GM12801 (cell line): ENCODE data around the gene SSBP3.

Experiments
- TF ChIP-seq, protein P1 (sequence below): IDR thresholded peaks from one replicate; pipeline ENCODE4 v1.5.1; 2011; ENCODE audit warnings: control low read depth; ENCODE audit not compliant: insufficient read length; ENCODE audit errors: extremely low read depth

The SSBP3 gene

DNA sequence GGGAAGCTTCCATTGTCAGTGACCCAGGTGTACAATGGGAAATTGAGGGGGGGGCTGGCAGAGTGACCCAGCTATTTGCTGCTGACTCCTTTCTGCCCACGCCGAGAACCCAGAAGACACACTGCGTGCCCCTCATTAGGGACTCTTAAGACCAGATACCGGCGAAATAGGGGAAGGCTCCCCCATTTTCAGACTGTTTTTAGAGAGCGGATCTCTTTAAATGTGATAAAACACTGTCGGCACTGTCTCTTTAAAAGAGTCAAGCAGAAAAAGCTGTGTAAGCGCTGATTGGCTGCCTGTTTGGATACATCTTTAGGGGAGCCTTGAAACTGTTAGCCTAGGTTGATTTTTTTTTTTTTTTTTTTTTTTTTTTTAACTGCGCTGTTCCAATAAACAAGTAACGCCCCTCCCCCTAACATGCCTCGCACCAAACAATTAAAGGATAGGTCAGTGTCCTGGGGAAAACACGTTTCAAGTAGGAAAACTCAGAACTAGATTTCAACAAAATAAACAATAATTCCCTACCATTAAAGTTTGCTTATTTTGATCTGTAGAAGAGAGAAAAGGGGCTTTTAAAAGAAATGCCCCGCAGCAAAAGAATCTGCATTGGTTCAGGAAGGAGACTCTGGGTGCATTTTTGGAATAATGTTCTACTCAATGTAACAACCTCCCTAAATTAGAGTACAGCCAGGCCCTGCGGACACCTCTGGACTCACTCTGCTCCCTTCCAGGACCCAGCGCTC, 1.4 kb upstream of the SSBP3 start:
- TF ChIP-seq, protein P1, sequence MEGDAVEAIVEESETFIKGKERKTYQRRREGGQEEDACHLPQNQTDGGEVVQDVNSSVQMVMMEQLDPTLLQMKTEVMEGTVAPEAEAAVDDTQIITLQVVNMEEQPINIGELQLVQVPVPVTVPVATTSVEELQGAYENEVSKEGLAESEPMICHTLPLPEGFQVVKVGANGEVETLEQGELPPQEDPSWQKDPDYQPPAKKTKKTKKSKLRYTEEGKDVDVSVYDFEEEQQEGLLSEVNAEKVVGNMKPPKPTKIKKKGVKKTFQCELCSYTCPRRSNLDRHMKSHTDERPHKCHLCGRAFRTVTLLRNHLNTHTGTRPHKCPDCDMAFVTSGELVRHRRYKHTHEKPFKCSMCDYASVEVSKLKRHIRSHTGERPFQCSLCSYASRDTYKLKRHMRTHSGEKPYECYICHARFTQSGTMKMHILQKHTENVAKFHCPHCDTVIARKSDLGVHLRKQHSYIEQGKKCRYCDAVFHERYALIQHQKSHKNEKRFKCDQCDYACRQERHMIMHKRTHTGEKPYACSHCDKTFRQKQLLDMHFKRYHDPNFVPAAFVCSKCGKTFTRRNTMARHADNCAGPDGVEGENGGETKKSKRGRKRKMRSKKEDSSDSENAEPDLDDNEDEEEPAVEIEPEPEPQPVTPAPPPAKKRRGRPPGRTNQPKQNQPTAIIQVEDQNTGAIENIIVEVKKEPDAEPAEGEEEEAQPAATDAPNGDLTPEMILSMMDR = no peak

GRCh38 chr1:54407154-54407403, 885 bp upstream of the SSBP3 start:
- TF ChIP-seq, protein P1 = no peak

- TF ChIP-seq, protein P1 = no peak
Observed at GRCh38 chr1:54405898-54406293, 298 bp downstream of the SSBP3 start.

- TF ChIP-seq, protein P1 = no peak
Observed at GRCh38 chr1:54404939-54405897, 976 bp downstream of the SSBP3 start.

DNA sequence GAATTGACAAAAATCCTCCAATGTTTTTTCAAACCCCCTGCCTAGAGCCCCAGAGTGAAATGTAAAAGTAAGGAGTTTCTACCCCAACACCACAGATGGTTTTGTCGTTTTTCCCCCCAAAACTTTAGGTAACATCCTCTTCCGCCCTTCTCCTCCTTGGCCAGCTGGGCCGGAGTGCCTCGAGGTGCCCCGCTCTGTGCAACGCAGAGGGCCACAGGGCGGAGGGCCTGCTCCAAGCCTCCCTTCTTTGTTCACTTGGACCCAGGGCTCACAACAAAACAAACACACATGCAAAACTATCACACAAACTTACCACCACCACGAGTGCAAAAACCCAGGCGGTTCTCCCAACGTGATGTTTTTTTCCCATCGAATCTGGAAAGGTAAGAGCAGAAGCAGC, 1.9 kb downstream of the SSBP3 start:
- TF ChIP-seq, protein P1 = no peak

GRCh38 chr1:54403808-54404261, 2.4 kb downstream of the SSBP3 start:
- TF ChIP-seq, protein P1 = no peak

- TF ChIP-seq, protein P1 = no peak
Observed at GRCh38 chr1:54403405-54403804, 2.8 kb downstream of the SSBP3 start.
